H9 (cell line): ENCODE data around the gene TNFAIP8L1. TPM values are rescaled to one million over a fixed set of nuclear protein-coding genes. Genes with fewer than 3 reads are reported as not detected.

ENCODE experiments used
- DNase-seq: peaks from one replicate; pipeline ENCODE4 v3.0.0-alpha.2; 2017
- H2AFZ ChIP-seq: one replicate; pipeline ENCODE4 v1.6.1; 2013; ENCODE audit warnings: mild to moderate bottlenecking, low read length, control low read depth, moderate library complexity
- H2AK5ac ChIP-seq: 2 replicates; pipeline ENCODE4 v1.6.1; 2013; ENCODE audit warnings: low read length, control low read depth, mixed read lengths; ENCODE audit not compliant: insufficient read length
- H2BK120ac ChIP-seq: one replicate; pipeline ENCODE4 v1.6.1; 2013; ENCODE audit warnings: low read depth, mild to moderate bottlenecking, low read length, control low read depth, inconsistent platforms; ENCODE audit not compliant: poor library complexity, severe bottlenecking
- H2BK12ac ChIP-seq: 2 replicates; pipeline ENCODE4 v1.6.1; 2013; ENCODE audit warnings: low read length, control low read depth, mixed read lengths, low read depth; ENCODE audit not compliant: insufficient read length
- H2BK15ac ChIP-seq: 2 replicates; pipeline ENCODE4 v1.6.1; 2013; ENCODE audit warnings: low read depth, low read length, control low read depth
- H2BK20ac ChIP-seq: one replicate; pipeline ENCODE4 v1.6.1; 2013; ENCODE audit warnings: low read depth, mild to moderate bottlenecking, low read length, control low read depth, inconsistent platforms; ENCODE audit not compliant: poor library complexity, severe bottlenecking
- H2BK5ac ChIP-seq: 2 replicates; pipeline ENCODE4 v1.6.1; 2013; ENCODE audit warnings: low read length, control low read depth, mixed read lengths; ENCODE audit not compliant: insufficient read length
- H3K14ac ChIP-seq: 2 replicates; pipeline ENCODE4 v1.6.1; 2013; ENCODE audit warnings: low read length, control low read depth; ENCODE audit not compliant: insufficient read depth
- H3K18ac ChIP-seq: 2 replicates; pipeline ENCODE4 v1.6.1; 2013; ENCODE audit warnings: low read depth, mild to moderate bottlenecking, mixed read lengths, low read length, control low read depth; ENCODE audit not compliant: insufficient read length
- H3K23ac ChIP-seq: 2 replicates; pipeline ENCODE4 v1.6.1; 2013; ENCODE audit warnings: low read length, control low read depth, mixed read lengths, low read depth; ENCODE audit not compliant: insufficient read length
- H3K23me2 ChIP-seq: 2 replicates; pipeline ENCODE4 v1.6.1; 2013; ENCODE audit warnings: low read depth, mild to moderate bottlenecking, mixed read lengths, low read length, control low read depth; ENCODE audit not compliant: insufficient read length, poor library complexity, severe bottlenecking
- H3K27ac ChIP-seq: 2 replicates; pipeline ENCODE4 v1.5.1; 2013; ENCODE audit warnings: low read length, control low read depth, mixed read lengths, low read depth; ENCODE audit not compliant: insufficient read length
- H3K27me3 ChIP-seq: 2 replicates; pipeline ENCODE4 v1.6.1; 2013; ENCODE audit warnings: low read length, control low read depth, inconsistent platforms; ENCODE audit not compliant: insufficient read depth
- H3K4ac ChIP-seq: 2 replicates; pipeline ENCODE4 v1.6.1; 2013; ENCODE audit warnings: low read depth, mild to moderate bottlenecking, control low read depth, inconsistent platforms, low read length, moderate library complexity
- H3K4me1 ChIP-seq: 2 replicates; pipeline ENCODE4 v1.6.1; 2013; ENCODE audit warnings: low read length, control low read depth, inconsistent platforms; ENCODE audit not compliant: insufficient read depth
- H3K4me2 ChIP-seq: 2 replicates; pipeline ENCODE4 v1.6.1; 2013; ENCODE audit warnings: low read length, control low read depth, mixed read lengths; ENCODE audit not compliant: insufficient read length, insufficient read depth
- H3K56ac ChIP-seq: 2 replicates; pipeline ENCODE4 v1.6.1; 2013; ENCODE audit warnings: low read depth, mild to moderate bottlenecking, mixed read lengths, low read length, control low read depth; ENCODE audit not compliant: insufficient read length
- H3K79me1 ChIP-seq: 2 replicates; pipeline ENCODE4 v1.6.1; 2013; ENCODE audit warnings: low read depth, mild to moderate bottlenecking, moderate library complexity, low read length, control low read depth, inconsistent platforms; ENCODE audit not compliant: insufficient read depth, poor library complexity, severe bottlenecking
- H3K79me2 ChIP-seq: 2 replicates; pipeline ENCODE4 v1.6.1; 2013; ENCODE audit warnings: low read length, control low read depth, inconsistent platforms; ENCODE audit not compliant: insufficient read depth
- H3K9ac ChIP-seq: 2 replicates; pipeline ENCODE4 v1.6.1; 2013; ENCODE audit warnings: low read length, control low read depth, mixed read lengths; ENCODE audit not compliant: insufficient read length; ENCODE audit errors: extremely low read depth
- H3K9me3 ChIP-seq: one replicate; pipeline ENCODE4 v1.6.1; 2013; ENCODE audit warnings: low read depth, low read length, inconsistent platforms; ENCODE audit not compliant: control insufficient read depth
- H3T11ph ChIP-seq: one replicate; pipeline ENCODE4 v1.6.1; 2013; ENCODE audit warnings: mild to moderate bottlenecking, low read length, control low read depth, inconsistent platforms
- H4K20me1 ChIP-seq: one replicate; pipeline ENCODE4 v1.6.1; 2013; ENCODE audit not compliant: control insufficient read depth, insufficient read length, insufficient read depth
- H4K5ac ChIP-seq: 2 replicates; pipeline ENCODE4 v1.6.1; 2013; ENCODE audit warnings: low read depth, mild to moderate bottlenecking, mixed read lengths, low read length, control low read depth; ENCODE audit not compliant: insufficient read length
- H4K8ac ChIP-seq: replicated peaks from 2 replicates; pipeline ENCODE4 v1.6.1; 2013; ENCODE audit warnings: low read length, control low read depth, mixed read lengths, low read depth; ENCODE audit not compliant: insufficient read length
- H4K91ac ChIP-seq: 2 replicates; pipeline ENCODE4 v1.6.1; 2013; ENCODE audit warnings: low read depth, mild to moderate bottlenecking, moderate library complexity, mixed read lengths, low read length, control low read depth; ENCODE audit not compliant: insufficient read length
- H3K27ac Mint-ChIP-seq, 3 experiments: 2 replicates in 2 of 3; 3 replicates in 1 of 3; pipeline ENCODE4 v1.8.0; 2020 to 2021; ENCODE audit warnings: mixed read lengths in 3 of 3, mild to moderate bottlenecking in 1 of 3, moderate library complexity in 1 of 3
- H3K27me3 Mint-ChIP-seq: 2 replicates; pipeline ENCODE4 v1.8.0; 2021; ENCODE audit warnings: low read depth, mild to moderate bottlenecking, moderate library complexity, mixed read lengths
- H3K36me3 Mint-ChIP-seq, 3 experiments: 2 replicates in 2 of 3; 3 replicates in 1 of 3; pipeline ENCODE4 v1.8.0; 2020 to 2021; ENCODE audit warnings: low read depth in 3 of 3, mixed read lengths in 3 of 3; ENCODE audit not compliant: insufficient read depth in 1 of 3
- H3K4me1 Mint-ChIP-seq, 2 experiments: 2 replicates each; pipeline ENCODE4 v1.8.0; 2020; ENCODE audit warnings: mixed read lengths in 2 of 2
- H3K4me3 Mint-ChIP-seq, 2 experiments: 2 replicates in 1 of 2; 3 replicates in 1 of 2; pipeline ENCODE4 v1.8.0; 2020 to 2021; ENCODE audit warnings: mild to moderate bottlenecking in 2 of 2, mixed read lengths in 2 of 2, moderate library complexity in 1 of 2
- H3K9me3 Mint-ChIP-seq, 2 experiments: 2 replicates in 1 of 2; 3 replicates in 1 of 2; pipeline ENCODE4 v1.8.0; 2020; ENCODE audit warnings: mild to moderate bottlenecking in 2 of 2, mixed read lengths in 2 of 2, moderate library complexity in 1 of 2
- CTCF ChIP-seq: fragments of 200-600 bp; sonication (generic); conservative IDR thresholded peaks from 3 replicates; pipeline ENCODE4 v1.8.0; 2021; ENCODE audit warnings: antibody characterized with exemption, mild to moderate bottlenecking
- WGBS: extraction: QIAGEN DNeasy Blood & Tissue Kit; methylation state at CpG from one replicate; pipeline ENCODE4 v1.1.7; 2013; ENCODE audit warnings: missing lambda C conversion rate, low lambda C conversion rate, mixed read lengths; ENCODE audit not compliant: insufficient read length; ENCODE audit errors: extremely low coverage; 5-methylcytosine and 5-hydroxymethylcytosine counted together
- total RNA-seq: library from RNA; stranded (reverse); gene quantifications from 2 replicates; pipeline ENCODE4 v1.2.1, GENCODE V29; 2021

TNFAIP8L1 gene
- total RNA-seq, 1 experiment from 2014 or later: 4.2 TPM

GRCh38 chr19:4620675-4621074, 18.6 kb upstream of the TNFAIP8L1 start:
- no peak for TF ChIP-seq CTCF
- Mint-ChIP-seq H3K27me3 (peaks cover 27% of the 10 kb centered on the region), H3K4me1 (peaks cover 7 to 38% of the 10 kb centered on the region in 2 experiments), H3K9me3 (no peaks in the 10 kb centered on the region), H3K27ac (no peak overlapping the region), H3K4me3 (no peak overlapping the region), H3K36me3 (no peaks in the 10 kb centered on the region; a peak in 1 of 7 replicates)
- no peak overlapping the region for H3K18ac ChIP-seq
- no peak overlapping the region for H3K4me2 ChIP-seq
- H3K27ac ChIP-seq: no peak overlapping the region
- no peak overlapping the region for H2AK5ac ChIP-seq
- no peaks in the 10 kb centered on the region for H3K79me1 ChIP-seq
- no CpG with 5 or more reads among the region's 2 CpGs for WGBS
- H3K9me3 ChIP-seq: no peaks in the 10 kb centered on the region
- H2BK15ac ChIP-seq: no peak overlapping the region
- no peak overlapping the region for H3K9ac ChIP-seq
- no peak overlapping the region for H2BK120ac ChIP-seq
- H2BK5ac ChIP-seq: no peak overlapping the region
- no peaks in the 10 kb centered on the region for H4K20me1 ChIP-seq
- no peak overlapping the region for H4K8ac ChIP-seq
- H3K14ac ChIP-seq: no peak overlapping the region
- H2BK12ac ChIP-seq: no peak overlapping the region
- H3T11ph ChIP-seq: no peak overlapping the region
- no peaks in the 10 kb centered on the region for H3K23me2 ChIP-seq
- no peak overlapping the region for H3K56ac ChIP-seq
- H2AFZ ChIP-seq: no peak overlapping the region
- no peak overlapping the region for H2BK20ac ChIP-seq
- DNase-seq: no peak
- H3K23ac ChIP-seq: no peak overlapping the region
- no peaks in the 10 kb centered on the region for H3K79me2 ChIP-seq
- no peak overlapping the region for H4K91ac ChIP-seq
- H3K4ac ChIP-seq: no peak overlapping the region
- H3K27me3 ChIP-seq: no peaks in the 10 kb centered on the region
- no peaks in the 10 kb centered on the region for H3K4me1 ChIP-seq
- H4K5ac ChIP-seq: no peak overlapping the region
